HG03097 (cell line): ENCODE data around the gene LMTK2.

ENCODE experiments used
- ATAC-seq: cut with Tn5 transposase; IDR thresholded peaks from one replicate; pipeline ENCODE4 v1.9.1; 2021; ENCODE audit not compliant: unreplicated experiment, low FRiP score

Gene LMTK2

GRCh38 chr7:98252425-98253054, 145.9 kb downstream of the LMTK2 start:
- ATAC-seq = peak; percentile 0

- ATAC-seq = no peak
Measured at GRCh38 chr7:98254516-98254915, 147.9 kb downstream of the LMTK2 start.

- ATAC-seq = no peak
Measured at GRCh38 chr7:98254951-98255610, 148.4 kb downstream of the LMTK2 start.

- ATAC-seq = no peak
Measured at GRCh38 chr7:98256431-98256830, 149.8 kb downstream of the LMTK2 start.

- ATAC-seq = no peak
Measured at GRCh38 chr7:98257701-98258100, 151.0 kb downstream of the LMTK2 start.
